Calu3 (cell line): ENCODE data around the gene F2R. TPM values are rescaled to one million over a fixed set of nuclear protein-coding genes. Genes with fewer than 3 reads are reported as not detected.
"Not testable (repeated sequence)": the region's sequence is repeated elsewhere in the genome, so short reads cannot be mapped to it uniquely, and the experiment has no call there.

ENCODE experiments used
- BruUV-seq: library from RNA; stranded (reverse); fragments of 400-500 nt; replicated peaks from 2 replicates; lab custom pipeline; 2021; lab: Mats Ljungman, UMichigan
- CTCF ChIA-PET: fragments of 300-600 bp; sonication (Branson Sonifier 250); formaldehyde crosslinking; loops from one replicate; lab custom pipeline; 2022; ENCODE audit warnings: antibody characterized with exemption; lab: Charles Lee
- DNase-seq: peaks from one replicate; pipeline ENCODE4 v3.0.0; 2022
- H3K27ac Mint-ChIP-seq: one replicate; pipeline ENCODE4 v1.8.0; 2022; ENCODE audit warnings: mixed read lengths; ENCODE audit not compliant: unreplicated experiment
- H3K27me3 Mint-ChIP-seq: one replicate; pipeline ENCODE4 v1.8.0; 2022; ENCODE audit warnings: mixed read lengths; ENCODE audit not compliant: unreplicated experiment
- H3K36me3 Mint-ChIP-seq: one replicate; pipeline ENCODE4 v1.8.0; 2022; ENCODE audit warnings: mild to moderate bottlenecking, moderate library complexity, mixed read lengths; ENCODE audit not compliant: insufficient read depth, unreplicated experiment
- H3K4me1 Mint-ChIP-seq: one replicate; pipeline ENCODE4 v1.8.0; 2022; ENCODE audit warnings: mild to moderate bottlenecking, low read depth, mixed read lengths; ENCODE audit not compliant: unreplicated experiment
- H3K4me3 Mint-ChIP-seq: one replicate; pipeline ENCODE4 v1.8.0; 2022; ENCODE audit warnings: mild to moderate bottlenecking, low read depth, moderate library complexity, mixed read lengths; ENCODE audit not compliant: unreplicated experiment
- H3K9me3 Mint-ChIP-seq: one replicate; pipeline ENCODE4 v1.8.0; 2022; ENCODE audit warnings: low read depth, mixed read lengths; ENCODE audit not compliant: unreplicated experiment
- intact Hi-C: fragments of 100-400 bp; cut with micrococcal nuclease; formaldehyde crosslinking; loops from one replicate; pipeline ENCODE4 v1.10.0; 2022; ENCODE audit not compliant: unreplicated experiment
- total RNA-seq: library from RNA; stranded (reverse); gene quantifications from 2 replicates; pipeline ENCODE4 v1.2.3, GENCODE V29; 2022
- TF ChIP-seq, protein P1 (sequence below): fragments of 200-600 bp; IDR thresholded peaks from one replicate; pipeline ENCODE4 v1.8.0; 2022; ENCODE audit warnings: antibody characterized with exemption; ENCODE audit not compliant: unreplicated experiment

Gene F2R
- total RNA-seq, 1 experiment from 2014 or later, result 14.4 TPM

DNA sequence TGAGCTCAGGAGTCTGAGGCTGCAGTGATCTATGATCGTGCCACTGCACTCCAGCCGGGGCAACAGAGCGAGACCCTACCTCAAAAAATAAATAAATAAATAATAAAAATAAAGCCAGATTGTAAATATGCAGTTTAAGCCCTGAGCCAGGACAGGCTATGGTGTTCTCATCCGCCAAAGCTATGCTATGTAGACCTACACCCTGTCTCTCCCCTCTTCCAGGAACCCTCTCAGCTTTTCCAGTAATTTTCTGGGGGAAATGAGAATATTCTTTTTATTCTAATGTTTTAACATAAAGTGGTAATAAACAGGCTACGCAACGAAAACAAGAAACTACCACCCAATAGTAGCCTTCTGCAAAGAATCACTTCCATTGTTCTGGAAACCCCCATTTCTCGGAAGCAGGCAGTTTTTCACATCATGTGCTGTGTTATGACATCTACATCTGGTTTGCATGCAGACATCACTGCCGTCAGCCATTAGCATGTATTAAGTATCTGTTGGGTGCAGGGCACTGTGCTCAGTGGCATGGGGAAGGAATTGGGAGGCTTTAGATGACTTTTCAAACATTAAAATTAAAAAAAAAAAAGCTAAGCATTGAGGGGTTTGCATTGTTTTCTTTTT lies 38.0 kb upstream of the F2R start:
- Mint-ChIP-seq H3K9me3 (no peaks in the 10 kb centered on the region), H3K27ac (no peak overlapping the region), H3K36me3 (no peaks in the 10 kb centered on the region), H3K4me3 (no peak overlapping the region), H3K4me1 (no peaks in the 10 kb centered on the region), H3K27me3 (no peaks in the 10 kb centered on the region)
- no TSS peak for BruUV-seq
- CTCF ChIA-PET, result interaction anchor here (0.6 kb wide), 1 partner anchor 87 kb away, joined by 3 read pairs; no protein-coding TSS in a partner anchor
- TF ChIP-seq, protein P1, sequence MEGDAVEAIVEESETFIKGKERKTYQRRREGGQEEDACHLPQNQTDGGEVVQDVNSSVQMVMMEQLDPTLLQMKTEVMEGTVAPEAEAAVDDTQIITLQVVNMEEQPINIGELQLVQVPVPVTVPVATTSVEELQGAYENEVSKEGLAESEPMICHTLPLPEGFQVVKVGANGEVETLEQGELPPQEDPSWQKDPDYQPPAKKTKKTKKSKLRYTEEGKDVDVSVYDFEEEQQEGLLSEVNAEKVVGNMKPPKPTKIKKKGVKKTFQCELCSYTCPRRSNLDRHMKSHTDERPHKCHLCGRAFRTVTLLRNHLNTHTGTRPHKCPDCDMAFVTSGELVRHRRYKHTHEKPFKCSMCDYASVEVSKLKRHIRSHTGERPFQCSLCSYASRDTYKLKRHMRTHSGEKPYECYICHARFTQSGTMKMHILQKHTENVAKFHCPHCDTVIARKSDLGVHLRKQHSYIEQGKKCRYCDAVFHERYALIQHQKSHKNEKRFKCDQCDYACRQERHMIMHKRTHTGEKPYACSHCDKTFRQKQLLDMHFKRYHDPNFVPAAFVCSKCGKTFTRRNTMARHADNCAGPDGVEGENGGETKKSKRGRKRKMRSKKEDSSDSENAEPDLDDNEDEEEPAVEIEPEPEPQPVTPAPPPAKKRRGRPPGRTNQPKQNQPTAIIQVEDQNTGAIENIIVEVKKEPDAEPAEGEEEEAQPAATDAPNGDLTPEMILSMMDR, result no peak
- DNase-seq, result no peak
- intact Hi-C loops, result no loop called here

DNA sequence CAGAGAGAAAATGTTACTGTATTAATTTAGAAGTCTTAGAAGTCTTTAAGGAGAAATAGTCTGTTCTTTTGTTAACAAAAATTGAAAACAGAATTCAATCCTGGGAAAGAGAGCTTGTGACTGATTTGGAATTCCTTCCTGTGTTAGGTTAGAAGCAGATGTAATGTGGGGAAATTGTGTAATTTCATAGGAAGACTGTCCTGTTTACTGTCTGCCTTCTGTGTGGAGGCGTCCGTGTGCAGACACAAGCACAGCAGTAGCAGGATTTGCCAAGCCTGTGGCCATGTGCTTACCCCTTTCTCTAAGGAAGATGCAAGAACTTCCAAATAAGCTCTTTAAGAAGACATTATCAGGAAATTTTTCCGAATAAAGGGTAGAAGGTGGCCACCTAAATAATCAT lies 36.7 kb upstream of the F2R start:
- DNase-seq, result no peak
- no peaks in the 10 kb centered on the region for H3K4me1 Mint-ChIP-seq
- no peak overlapping the region for H3K4me3 Mint-ChIP-seq
- no TSS peak for BruUV-seq
- CTCF ChIA-PET, result no interaction called here
- intact Hi-C loops, result no loop called here
- no peaks in the 10 kb centered on the region for H3K27me3 Mint-ChIP-seq
- no peak overlapping the region for H3K27ac Mint-ChIP-seq
- no peaks in the 10 kb centered on the region for H3K9me3 Mint-ChIP-seq
- no peaks in the 10 kb centered on the region for H3K36me3 Mint-ChIP-seq
- TF ChIP-seq, protein P1, result no peak

DNA sequence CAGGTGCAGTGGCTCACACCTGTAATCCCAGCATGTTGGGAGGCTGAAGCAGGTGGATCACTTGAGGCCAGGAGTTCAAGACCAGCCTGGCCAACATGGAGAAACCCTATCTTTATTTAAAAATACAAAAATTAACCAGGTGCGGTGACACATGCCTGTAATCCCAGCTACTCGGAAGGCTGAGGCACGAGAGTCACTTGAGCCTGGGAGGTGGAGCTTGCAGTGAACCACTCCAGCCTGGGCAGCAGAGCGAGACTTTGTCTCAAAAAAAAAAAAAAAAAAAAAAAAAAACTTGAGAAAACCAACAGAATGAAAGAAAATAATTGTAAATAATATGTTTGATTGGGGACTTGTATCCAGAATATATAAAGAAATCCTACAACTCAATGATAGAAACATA lies 35.1 kb upstream of the F2R start:
- H3K27ac Mint-ChIP-seq, H3K27me3 Mint-ChIP-seq, H3K4me3 Mint-ChIP-seq, H3K9me3 Mint-ChIP-seq, H3K4me1 Mint-ChIP-seq, DNase-seq, H3K36me3 Mint-ChIP-seq, intact Hi-C loops, BruUV-seq, CTCF ChIA-PET: not testable (repeated sequence)

DNA sequence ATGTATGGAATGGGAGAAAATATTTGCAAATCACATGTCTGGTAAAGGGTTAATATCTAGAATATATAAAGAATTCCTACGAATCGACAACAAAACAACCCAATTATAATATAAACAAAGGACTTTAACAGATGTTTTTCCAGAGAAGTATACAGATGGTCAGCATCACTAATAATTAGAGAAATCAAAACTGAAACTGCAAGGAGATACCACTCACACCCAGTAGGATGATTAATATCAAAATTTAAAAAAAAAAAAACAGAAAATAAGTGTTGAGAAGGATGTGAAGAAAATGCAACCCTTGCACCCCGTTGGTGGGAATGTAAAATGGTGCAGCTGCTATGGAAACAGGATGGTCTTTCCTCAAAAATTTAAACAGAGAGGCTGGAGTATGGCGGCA lies 34.6 kb upstream of the F2R start:
- H3K4me3 Mint-ChIP-seq, result no peak overlapping the region
- H3K27ac Mint-ChIP-seq, result no peak overlapping the region
- no TSS peak for BruUV-seq
- H3K27me3 Mint-ChIP-seq, result no peaks in the 10 kb centered on the region
- CTCF ChIA-PET, result no interaction called here
- intact Hi-C loops, result no loop called here
- H3K9me3 Mint-ChIP-seq, result no peaks in the 10 kb centered on the region
- H3K36me3 Mint-ChIP-seq, result no peaks in the 10 kb centered on the region
- H3K4me1 Mint-ChIP-seq, result no peaks in the 10 kb centered on the region
- TF ChIP-seq, protein P1, result no peak
- no peak for DNase-seq

DNA sequence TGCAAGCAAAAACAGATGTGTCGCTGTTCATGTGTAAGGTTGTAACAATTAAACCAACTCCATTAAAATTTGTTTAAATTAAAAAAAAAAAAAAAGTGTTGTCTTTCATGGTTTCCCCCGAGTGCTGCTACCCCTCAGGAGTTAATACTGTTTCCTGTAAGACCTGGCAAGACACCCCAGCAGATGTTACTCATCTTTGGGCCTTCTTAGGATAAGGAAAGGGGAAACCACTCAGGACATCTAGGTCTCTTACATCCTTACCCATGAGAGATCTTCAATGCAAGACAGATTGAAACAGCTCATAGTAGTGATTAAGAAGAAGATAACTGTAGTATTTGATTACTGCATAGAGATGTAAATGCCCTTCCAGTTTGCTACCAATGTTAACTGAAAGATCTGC lies 33.5 kb upstream of the F2R start:
- BruUV-seq, result no TSS peak

More for the DNA sequence above, 33.5 kb upstream of the F2R start:
- intact Hi-C loops, result no loop called here
- TF ChIP-seq, protein P1, result no peak
- Mint-ChIP-seq H3K9me3 (no peaks in the 10 kb centered on the region), H3K27ac (no peak overlapping the region), H3K4me1 (no peaks in the 10 kb centered on the region), H3K4me3 (no peak overlapping the region), H3K27me3 (no peaks in the 10 kb centered on the region), H3K36me3 (no peaks in the 10 kb centered on the region)
- CTCF ChIA-PET, result no interaction called here
- no peak for DNase-seq
